ENCODE measurements around the gene ATOSA.

ATOSA gene, protein sequence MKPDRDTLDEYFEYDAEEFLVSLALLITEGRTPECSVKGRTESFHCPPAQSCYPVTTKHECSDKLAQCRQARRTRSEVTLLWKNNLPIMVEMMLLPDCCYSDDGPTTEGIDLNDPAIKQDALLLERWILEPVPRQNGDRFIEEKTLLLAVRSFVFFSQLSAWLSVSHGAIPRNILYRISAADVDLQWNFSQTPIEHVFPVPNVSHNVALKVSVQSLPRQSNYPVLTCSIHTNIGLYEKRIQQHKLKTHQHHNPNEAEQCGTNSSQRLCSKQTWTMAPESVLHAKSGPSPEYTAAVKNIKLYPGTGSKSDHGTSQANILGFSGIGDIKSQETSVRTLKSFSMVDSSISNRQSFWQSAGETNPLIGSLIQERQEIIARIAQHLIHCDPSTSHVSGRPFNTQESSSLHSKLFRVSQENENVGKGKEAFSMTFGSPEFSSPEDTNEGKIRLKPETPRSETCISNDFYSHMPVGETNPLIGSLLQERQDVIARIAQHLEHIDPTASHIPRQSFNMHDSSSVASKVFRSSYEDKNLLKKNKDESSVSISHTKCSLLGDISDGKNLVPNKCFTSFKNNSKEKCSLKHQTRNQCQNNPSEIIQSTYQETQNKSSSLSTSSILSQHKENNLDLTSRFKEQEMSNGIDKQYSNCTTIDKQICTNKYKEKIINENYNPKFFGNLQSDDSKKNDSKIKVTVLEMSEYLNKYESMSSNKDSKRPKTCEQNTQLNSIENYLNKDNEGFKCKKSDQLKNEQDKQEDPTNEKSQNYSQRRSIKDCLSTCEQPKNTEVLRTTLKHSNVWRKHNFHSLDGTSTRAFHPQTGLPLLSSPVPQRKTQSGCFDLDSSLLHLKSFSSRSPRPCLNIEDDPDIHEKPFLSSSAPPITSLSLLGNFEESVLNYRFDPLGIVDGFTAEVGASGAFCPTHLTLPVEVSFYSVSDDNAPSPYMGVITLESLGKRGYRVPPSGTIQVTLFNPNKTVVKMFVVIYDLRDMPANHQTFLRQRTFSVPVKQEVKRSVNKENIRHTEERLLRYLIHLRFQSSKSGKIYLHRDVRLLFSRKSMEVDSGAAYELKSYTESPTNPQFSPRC

DNA sequence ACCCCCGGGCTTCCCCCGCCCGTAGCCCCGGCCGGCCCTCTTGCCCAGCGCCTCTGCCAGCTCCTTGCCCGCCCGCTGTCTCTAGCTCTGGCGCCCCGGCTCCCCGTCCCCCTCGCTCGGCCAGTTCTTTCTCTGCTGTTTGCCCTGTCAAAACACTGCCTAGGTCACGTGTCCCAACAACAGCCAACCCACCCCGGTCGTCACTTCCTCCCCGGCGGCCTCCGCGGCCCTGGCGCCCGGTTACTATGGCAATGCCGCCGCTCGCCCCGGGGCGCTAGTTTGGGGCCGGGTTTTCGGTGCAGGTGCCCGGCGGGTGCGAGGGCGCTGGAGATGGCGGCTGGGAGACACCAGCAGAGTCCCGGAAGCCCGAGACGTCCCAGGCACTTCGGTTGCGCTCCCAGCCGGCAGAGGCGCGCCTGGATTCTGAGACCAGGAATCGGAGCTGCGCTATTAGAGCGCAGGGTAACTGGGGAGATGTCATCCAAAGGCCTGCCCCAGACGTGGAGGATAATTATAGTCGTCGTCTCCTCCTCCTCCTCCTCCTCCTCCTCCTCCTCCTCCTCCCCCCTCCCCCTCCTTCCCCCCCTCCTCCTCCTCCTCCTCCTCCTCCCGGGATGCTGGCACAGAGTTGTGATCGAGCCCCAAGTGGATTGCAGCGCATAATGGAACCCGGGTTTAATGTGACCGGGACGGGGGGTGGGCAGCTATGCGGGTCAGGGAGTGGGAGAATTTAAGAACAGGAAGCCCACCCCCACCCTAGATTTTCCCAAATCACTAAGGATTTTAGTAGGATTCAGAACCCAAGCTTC, at the start of gene ATOSA:
Gene ATOSA (minus strand): TSS at position 157 of the 809 bp plus-strand sequence. CDS start 1,367 bp downstream, outside the sequence.
- no peak for FAIRE-seq

DNA sequence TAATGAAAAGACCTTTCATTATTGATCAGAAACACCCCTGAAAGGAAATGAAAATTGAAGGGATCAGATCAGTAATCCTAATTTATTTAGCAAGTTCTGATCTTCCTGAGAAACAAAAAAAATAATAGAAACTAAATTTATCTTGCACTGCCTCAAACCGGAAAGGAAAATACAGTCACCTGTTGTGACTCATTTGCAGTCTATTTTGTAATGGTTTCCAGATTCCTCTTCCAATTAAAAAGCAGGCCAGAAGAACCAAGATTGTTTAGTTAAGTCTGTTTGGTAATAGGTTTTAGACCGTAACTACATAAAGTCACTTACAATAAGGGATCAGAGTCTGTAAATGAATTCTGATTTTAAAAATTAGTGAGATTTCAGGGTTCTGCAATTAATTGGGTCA, 49.7 kb upstream of the ATOSA start:
- FAIRE-seq = no peak

DNA sequence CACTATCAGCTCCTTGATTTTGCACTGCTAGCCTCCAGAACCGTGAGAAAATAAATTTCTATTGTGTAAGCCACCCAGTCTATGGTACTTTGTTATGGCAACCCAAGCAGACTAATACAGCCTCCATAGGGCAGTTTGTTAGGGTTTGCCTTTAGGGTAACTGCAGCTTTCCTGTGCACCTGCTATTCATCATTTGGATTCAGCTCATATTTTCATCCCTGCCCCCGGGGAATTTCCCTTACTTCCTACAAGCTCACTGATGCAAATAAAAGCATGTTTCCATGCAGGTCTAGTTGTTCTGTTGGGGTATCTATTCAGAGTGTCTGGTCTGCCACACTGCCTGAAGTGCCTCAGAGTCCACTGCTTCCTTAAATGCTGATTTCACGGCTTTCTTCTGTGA, 48.6 kb upstream of the ATOSA start:
- FAIRE-seq = no peak

DNA sequence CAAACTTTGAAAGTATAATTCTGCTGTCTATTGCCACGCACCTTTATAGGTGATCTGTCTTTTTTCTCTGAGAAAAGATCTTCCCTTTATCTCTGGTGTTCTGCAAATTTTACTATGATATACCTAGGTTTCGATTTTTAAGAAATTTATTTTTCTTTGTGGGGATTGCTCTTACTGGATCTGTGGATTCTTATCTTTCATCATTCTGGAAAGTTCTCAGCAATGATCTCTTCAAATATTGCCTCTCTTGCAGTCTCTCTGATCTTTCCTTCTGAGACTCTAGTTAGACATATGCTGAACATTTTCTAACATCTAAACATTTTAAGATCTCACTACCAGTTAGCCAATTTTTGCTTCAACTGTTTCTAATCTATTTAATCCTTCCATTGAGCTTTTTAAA, 47.0 kb upstream of the ATOSA start:
- FAIRE-seq = no peak

DNA sequence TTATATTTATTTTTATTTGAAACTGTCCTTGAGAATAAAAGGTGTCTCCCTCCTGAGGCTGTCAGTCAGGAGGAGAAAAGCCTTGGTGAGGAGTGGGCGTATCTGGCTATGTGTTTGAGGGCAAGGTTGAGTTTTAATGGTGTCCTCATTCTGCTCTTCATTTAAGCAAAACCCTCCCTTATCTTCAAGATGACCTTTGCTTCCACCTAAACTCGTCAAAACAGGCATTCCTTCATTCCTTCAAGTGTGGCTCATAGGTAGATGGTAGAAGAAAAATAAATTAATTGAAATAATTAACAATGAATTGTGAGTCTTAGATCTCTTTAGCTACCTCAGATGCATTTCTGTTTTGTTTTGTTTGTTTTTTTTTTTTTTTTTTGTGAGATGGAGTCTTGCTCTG, 39.4 kb upstream of the ATOSA start:
- no peak for FAIRE-seq

DNA sequence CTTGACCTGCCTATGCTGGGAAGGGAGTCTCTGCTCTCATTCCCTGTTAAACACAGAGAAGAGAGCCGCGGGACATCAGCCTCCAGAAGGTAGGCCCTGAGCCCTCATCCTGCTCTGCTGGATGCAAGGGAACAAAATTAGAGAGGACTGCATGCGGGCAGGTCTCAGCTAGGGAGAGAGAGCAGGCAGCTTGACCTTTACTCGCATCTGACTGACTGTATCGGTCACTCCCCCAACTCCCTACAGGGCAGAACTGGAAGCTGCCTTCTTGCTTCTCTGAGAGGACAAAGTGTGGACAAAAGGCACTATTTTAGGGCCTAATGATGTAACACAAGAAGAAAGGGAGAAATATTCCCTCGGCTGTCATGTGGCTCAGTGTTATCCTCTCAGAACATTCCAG, 38.7 kb upstream of the ATOSA start:
- FAIRE-seq = no peak

DNA sequence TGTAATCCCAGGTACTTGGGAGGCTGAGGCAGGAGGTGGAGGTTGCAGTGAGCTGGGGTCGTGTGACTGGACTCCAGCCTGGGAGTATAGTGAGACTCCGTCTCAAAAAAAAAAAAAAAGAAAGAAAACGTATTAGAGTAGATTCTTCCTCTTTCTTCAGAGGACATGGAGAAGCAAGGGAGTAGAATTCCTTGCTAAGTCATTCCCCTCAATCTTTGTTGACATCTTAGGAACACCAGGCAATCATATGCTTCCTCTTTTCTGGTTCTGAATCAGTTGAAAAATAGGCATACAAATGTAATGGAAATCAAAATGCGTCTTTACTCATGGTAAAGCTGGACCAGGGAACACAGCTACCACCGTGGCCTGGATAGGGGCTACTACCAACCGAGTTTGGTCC, 38.3 kb upstream of the ATOSA start:
- no peak for FAIRE-seq

DNA sequence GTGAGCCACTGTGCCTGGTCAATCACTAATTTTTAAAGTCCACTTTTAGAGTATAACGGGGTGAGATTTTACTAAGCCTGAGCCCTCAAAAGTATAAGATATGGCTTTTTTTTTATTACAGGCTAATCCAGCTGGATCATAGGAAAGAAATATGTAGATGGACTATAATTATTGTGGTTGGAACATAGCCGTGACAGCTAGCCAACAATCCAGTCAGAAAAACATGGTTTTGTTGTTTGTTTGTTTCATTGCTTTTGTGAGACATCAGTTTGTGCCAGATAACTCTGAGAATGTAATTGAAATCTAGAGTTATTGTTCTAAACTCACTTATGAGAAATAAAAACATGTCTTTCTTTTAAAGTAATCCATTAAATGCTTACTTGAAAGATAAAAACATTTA, 37.3 kb upstream of the ATOSA start:
- FAIRE-seq = no peak

DNA sequence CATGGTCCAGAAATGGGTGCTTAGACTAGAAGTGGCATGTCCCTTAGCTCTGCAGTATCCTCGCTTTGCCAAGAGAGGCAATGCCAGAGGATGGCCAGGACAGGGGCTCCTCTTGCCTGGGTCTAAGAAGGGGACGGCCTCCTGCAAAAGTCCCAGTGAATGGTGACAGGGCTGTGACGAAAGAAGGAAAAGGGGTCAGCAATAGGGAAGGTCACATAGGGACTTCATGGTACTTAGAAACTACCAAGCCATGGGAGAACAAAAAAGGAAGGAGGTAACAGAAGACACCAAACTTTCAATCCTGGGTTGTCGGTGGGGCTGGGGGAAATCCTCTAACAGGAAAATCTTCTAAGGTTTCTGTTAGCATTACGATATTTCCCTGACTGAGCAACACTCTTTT, 36.2 kb upstream of the ATOSA start:
- no peak for FAIRE-seq

DNA sequence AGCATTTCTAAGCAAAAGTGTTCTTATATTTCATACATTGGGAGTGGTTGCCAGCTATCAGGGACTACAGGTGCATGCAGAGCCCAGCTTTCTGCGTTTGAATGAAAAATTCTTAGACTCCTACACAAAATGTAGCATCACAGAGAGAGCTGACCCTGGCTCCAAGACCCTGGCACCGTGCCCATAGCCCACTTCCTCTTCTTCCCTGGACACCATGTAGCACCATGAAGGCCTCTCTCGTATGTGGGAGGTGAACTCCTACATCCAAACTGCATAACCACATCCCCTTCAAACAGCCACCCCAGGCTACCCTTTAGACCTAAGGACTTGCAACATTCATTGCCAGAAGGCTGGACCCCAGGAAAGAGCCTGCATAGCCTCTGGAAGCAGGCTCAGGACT, 35.8 kb upstream of the ATOSA start:
- no peak for FAIRE-seq

DNA sequence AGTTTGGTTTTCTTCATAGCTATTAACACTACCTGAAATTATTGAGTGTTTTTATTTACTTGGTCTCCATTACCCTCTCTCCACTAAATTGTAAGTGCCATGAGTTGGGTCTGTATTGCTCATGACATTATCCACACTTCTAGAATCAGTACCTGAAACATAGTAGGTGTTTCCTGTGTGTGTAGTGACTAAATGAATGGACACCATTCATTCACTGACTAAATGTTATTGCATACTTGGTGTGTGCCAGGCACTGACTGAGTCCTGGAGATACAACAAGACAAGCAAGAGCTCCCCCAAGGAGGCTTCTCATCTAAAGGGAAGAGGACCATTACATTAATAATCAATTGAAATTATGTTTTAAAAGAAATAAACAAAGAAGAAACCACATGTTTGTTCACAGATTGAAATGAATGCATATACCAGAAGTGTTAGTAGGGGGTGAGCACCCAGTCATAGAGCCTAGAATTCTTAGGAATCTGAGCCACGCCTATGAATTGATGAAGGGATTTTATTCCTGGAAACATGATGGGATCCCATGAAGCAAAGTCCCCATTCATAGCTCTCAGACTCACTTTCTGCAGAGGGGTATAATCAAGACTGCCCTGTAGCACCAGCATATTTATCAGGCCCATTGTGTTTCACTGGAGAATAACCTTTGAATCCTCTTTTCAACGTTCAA, 31.7 kb upstream of the ATOSA start:
- FAIRE-seq = no peak

DNA sequence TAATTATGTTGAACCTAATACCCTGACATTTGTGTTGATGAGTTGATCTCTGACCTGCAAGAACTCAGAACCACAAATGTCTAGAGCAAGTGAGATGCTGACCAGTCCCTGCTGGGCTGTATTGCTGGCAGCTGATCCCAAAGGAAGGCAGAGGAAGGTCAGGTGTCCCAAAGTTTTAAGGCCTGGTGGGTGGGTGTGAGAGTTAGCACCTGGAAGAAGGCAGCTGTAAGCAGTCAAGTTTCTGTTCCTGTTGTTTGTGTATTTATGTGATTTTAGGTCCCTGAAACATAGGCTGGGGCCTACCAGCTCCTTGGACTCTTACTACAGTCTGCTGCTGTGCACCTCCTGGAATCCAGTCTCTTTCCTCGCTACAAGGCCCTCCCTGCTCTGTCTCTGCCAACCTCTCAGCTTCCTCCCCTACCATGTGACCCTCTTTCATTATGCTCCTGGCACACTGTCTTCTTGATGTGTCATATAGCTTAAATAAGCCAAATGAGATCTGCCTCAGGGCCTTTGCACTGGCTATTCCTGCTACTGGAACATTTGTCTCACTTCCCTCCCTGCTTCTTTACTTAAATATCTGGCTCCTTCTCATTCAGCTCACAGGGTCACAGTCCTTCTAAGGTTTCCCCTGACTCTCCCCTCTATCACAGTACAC, 31.0 kb upstream of the ATOSA start:
- no peak for FAIRE-seq

DNA sequence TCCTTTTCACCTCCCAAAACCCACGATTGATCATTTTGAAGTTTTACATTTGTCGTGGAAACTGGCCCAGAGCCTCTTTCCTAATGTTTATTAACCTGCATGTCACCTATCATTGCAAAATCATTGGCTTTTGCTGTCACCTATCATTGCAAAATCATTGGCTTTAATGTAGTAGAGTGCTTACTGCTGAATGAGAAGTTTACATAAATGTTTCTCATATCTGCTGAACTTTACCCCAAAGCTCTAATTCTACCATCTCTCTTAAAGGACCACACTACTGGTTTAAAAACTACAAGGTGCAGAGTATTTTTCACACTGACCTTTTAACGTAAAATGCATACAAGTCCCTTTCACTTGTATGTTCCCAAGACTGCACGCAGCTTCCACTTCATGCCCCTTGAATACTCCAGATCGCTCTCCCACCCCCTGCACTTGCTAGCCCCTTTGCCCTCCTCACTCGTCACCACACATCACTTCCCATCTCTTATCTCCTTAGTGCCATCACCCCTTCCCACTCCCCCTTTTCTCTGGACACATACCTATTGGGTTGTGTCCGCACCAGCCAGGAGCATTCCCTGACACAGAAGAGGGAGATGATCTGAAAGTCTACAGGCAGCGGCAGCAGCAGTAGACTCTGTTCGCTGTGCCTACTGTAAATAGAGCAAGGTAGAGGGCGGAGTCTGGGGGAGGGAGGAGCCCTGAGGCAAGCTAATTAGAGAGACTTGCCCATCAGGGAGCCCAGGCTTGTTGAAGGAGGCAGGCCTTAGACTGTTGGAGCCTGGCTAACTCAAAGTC, 30.2 kb upstream of the ATOSA start:
- FAIRE-seq = no peak

DNA sequence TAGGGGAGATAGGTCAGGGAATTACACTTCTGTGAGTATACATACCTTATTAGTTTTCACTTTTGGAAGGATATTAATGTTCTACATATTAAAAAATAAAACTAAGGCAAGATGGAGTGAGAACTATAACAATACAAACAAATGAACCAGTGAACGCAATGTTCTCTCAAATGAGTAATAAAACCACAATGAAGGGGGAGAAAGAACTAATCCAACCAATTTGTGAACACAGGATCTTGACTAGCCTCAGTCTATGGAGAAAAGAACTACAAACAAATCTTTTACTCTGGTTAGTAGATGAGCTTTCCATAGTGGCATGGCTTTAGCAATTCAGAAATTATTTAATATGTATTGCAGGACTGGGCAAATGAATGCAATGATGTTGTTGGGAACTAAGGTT, 26.9 kb upstream of the ATOSA start:
- FAIRE-seq = no peak

DNA sequence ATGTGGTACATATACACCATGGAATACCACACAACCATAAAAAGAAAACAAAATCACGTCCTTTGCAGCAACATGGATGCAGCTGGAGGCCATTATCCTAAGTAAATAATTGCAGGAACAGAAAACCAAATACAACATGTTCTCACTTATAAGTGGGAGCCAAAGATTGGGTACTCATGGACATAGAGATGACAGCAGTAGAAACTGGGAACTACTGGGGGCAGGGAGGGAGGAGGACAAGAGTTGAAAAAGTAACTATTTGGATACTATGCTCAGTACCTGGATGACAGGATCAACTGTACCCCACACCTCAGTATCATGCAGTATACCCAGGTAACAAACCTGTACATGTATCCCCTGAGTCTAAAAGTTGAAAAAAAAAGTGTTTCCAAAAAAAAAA, 23.2 kb upstream of the ATOSA start:
- no peak for FAIRE-seq

DNA sequence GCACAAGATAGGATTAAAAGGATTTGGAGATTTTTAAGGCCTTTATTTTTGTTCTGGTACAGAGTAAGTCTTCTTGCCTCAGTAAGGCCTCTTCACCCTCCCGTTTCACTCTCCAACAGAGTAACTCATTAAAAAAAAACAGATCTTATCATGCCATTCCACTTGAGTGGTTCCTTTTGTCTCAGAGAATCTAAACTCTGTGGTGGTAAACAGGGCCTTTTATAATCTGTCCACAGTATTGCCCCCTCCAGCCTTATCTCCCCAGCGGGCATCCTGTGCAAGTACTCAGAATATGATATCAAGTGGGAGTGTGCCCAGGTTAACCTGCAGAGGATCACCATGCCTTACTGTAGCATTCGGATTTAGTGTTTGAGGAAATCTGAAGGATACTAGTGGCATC, 20.3 kb upstream of the ATOSA start:
- no peak for FAIRE-seq

DNA sequence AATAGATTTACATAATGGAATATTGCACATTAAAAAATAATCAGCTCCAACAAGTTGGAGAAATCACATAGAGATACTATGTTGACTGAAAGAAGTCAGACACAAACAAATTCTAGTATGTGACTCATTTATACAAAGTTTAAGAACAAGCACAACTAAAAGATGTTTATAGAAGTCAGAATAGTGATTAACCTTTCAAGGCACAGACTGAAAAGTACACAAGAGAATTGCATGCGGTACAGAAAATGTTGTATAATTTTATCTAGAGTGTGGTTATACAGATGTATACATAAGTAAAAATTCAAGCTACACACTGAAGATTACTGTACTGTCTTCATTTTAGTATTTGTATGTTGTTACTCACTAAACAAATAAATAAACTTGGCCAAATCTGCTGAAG, 19.3 kb upstream of the ATOSA start:
- FAIRE-seq = no peak

DNA sequence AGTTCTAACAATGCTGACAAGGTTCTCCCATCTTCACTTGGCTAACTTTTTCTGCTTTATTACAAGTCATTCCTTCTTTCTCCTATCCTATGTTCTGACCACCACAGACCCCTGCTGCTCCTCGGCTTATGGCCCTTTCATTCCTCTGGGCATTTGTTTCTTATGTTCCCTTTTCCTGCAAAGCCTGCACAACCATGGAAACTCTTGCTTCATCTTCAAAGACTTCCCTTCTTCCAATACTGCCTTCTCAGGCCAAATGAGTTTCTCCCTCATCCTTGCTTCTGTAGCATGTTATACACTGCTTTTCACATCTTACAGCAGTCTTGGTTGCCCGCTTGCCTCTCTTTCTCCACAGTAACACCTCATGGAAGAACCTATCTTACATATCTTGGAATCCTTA, 17.9 kb upstream of the ATOSA start:
- no peak for FAIRE-seq

DNA sequence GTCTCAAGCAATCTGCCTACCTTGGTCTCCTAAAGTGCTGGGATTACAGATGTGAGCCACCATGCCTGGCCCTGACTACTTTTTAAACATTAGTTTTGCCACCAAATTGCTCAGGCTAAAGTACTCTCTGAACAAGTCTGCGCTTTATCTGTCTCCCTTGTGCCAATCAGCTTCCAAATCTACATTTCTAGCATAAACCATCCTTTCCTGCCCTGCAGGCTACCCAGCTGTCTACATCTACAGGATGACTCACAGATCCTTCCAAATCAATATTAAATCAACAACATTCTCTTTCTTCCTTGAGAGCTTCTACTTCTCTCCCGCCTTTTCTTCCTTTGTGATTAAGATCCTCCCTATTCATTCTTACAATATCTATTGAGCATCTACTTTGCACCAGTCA, 16.0 kb upstream of the ATOSA start:
- FAIRE-seq = no peak

DNA sequence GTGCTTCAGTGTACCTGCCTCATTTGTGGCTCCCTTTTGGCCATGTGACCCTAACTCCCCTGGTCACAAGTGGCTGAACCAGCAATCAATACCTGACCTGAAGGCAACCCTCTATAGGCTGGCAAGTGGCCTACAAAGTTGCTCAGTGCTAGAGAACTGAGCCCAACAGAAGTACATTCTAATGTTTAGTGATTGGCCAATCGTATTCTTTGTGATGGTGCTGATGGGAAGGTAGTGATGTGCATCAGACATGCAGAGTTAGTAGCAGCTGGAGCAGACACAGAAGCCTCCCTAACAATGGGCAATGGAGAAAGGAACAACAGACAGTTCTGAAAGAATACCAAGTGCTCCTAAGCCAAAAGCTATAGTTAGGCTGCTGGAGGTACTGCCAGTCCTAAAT, 10.4 kb upstream of the ATOSA start:
- FAIRE-seq = no peak

DNA sequence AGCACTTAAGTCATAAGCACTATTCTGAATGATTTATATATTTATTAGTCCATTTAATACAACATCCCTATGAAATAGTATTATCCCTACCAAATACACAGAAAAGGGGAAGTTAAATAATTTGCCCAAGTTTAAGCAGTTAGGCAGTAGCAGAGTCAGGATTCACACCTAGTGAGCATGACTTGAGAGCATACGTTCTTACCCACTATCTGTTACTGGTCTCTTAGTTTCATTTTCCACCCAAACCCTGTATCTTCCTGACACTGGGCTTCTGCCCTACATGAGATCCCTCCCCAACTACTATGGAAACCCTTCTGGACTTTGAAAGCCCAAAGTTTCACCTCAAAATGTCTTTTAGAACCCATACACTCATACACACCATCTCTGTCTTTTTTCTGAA, 4.4 kb upstream of the ATOSA start:
- FAIRE-seq = no peak

Data from TTC549 (cell line).